ENCODE results near the gene SCFD2. TPM values are rescaled to one million over a fixed set of nuclear protein-coding genes. Genes with fewer than 3 reads are reported as not detected.

SCFD2 gene
- total RNA-seq, 1 experiment from 2014 or later, result 19.2 TPM

GRCh38 chr4:52825460-52826090, 540.3 kb downstream of the SCFD2 start:
- H3K27me3 Mint-ChIP-seq (ENCODE audit: insufficient read depth, unreplicated experiment), result no peaks in the 10 kb centered on the region
- H3K27ac Mint-ChIP-seq (ENCODE audit: low read depth, unreplicated experiment), result peak overlapping the region; percentile 95
- TF ChIP-seq CTCF (IDR thresholded peaks at IDR 0.05; ENCODE audit: unreplicated experiment), result no peak
- H3K36me3 Mint-ChIP-seq (ENCODE audit: insufficient read depth, unreplicated experiment), result no peaks in the 10 kb centered on the region
- peaks cover 8% of the 10 kb centered on the region for H3K9me3 Mint-ChIP-seq (ENCODE audit: unreplicated experiment)
- CTCF ChIA-PET, result interaction anchor here (0.6 kb wide), 2 partner anchors 85 to 1242 kb away, joined by 3 to 4 read pairs; no protein-coding TSS in a partner anchor
- H3K4me1 Mint-ChIP-seq (ENCODE audit: insufficient read depth, unreplicated experiment), result peaks cover 38% of the 10 kb centered on the region
- H3K4me3 Mint-ChIP-seq (ENCODE audit: unreplicated experiment), result no peak overlapping the region
- intact Hi-C loops (cut with micrococcal nuclease), result no loop called here
- POLR2A ChIA-PET, result interaction anchor here (0.6 to 3.9 kb wide), 4 partner anchors 11 to 114 kb away, joined by 3 to 124 read pairs (median 4); no protein-coding TSS in a partner anchor
- BruUV-seq (replicated peaks), result no TSS peak
- no peak for DNase-seq (ENCODE audit: unreplicated experiment)

GRCh38 chr4:52824603-52825459, 541.0 kb downstream of the SCFD2 start:
- ChIA-PET POLR2A (interaction anchor here (0.6 to 3.9 kb wide), 4 partner anchors 12 to 113 kb away, joined by 3 to 124 read pairs (median 3); no protein-coding TSS in a partner anchor), CTCF (interaction anchor here (1.1 kb wide), 1 partner anchor 12 kb away, joined by 3 read pairs; no protein-coding TSS in a partner anchor)
- Mint-ChIP-seq H3K4me3 (ENCODE audit: unreplicated experiment) (no peak overlapping the region), H3K36me3 (ENCODE audit: insufficient read depth, unreplicated experiment) (no peaks in the 10 kb centered on the region), H3K9me3 (ENCODE audit: unreplicated experiment) (peaks cover 8% of the 10 kb centered on the region), H3K27me3 (ENCODE audit: insufficient read depth, unreplicated experiment) (no peaks in the 10 kb centered on the region), H3K4me1 (ENCODE audit: insufficient read depth, unreplicated experiment) (peaks cover 38% of the 10 kb centered on the region), H3K27ac (ENCODE audit: low read depth, unreplicated experiment) (peak overlapping the region; percentile 92)
- BruUV-seq (replicated peaks), result no TSS peak
- DNase-seq (ENCODE audit: unreplicated experiment), result no peak
- intact Hi-C loops (cut with micrococcal nuclease), result loop anchor here (5.0 kb wide), 1 partner anchor 37 kb away; the partner anchor contains the start of gene RASL11B
- TF ChIP-seq CTCF (IDR thresholded peaks at IDR 0.05; ENCODE audit: unreplicated experiment), result no peak

GRCh38 chr4:52824270-52824602, 541.6 kb downstream of the SCFD2 start:
- CTCF ChIA-PET, result interaction anchor here (1.1 kb wide), 1 partner anchor 13 kb away, joined by 3 read pairs; no protein-coding TSS in a partner anchor
- H3K27ac Mint-ChIP-seq (ENCODE audit: low read depth, unreplicated experiment), result peak overlapping the region; percentile 92
- no TSS peak for BruUV-seq (replicated peaks)
- peaks cover 8% of the 10 kb centered on the region for H3K9me3 Mint-ChIP-seq (ENCODE audit: unreplicated experiment)
- POLR2A ChIA-PET, result interaction anchor here (1.0 to 3.9 kb wide), 2 partner anchors 12 to 614 kb away, joined by 3 to 124 read pairs; no protein-coding TSS in a partner anchor
- no peak for DNase-seq (ENCODE audit: unreplicated experiment)
- H3K27me3 Mint-ChIP-seq (ENCODE audit: insufficient read depth, unreplicated experiment), result no peaks in the 10 kb centered on the region
- H3K4me1 Mint-ChIP-seq (ENCODE audit: insufficient read depth, unreplicated experiment), result peaks cover 37% of the 10 kb centered on the region
- no peak for TF ChIP-seq CTCF (IDR thresholded peaks at IDR 0.05; ENCODE audit: unreplicated experiment)
- no peaks in the 10 kb centered on the region for H3K36me3 Mint-ChIP-seq (ENCODE audit: insufficient read depth, unreplicated experiment)
- intact Hi-C loops (cut with micrococcal nuclease), result loop anchor here (5.0 kb wide), 1 partner anchor 38 kb away; the partner anchor contains the start of gene RASL11B
- no peak overlapping the region for H3K4me3 Mint-ChIP-seq (ENCODE audit: unreplicated experiment)

- no TSS peak for BruUV-seq (replicated peaks)
- Mint-ChIP-seq H3K36me3 (ENCODE audit: insufficient read depth, unreplicated experiment) (no peaks in the 10 kb centered on the region), H3K9me3 (ENCODE audit: unreplicated experiment) (peaks cover 8% of the 10 kb centered on the region), H3K27me3 (ENCODE audit: insufficient read depth, unreplicated experiment) (no peaks in the 10 kb centered on the region), H3K27ac (ENCODE audit: low read depth, unreplicated experiment) (peak overlapping the region; percentile 92), H3K4me3 (ENCODE audit: unreplicated experiment) (no peak overlapping the region), H3K4me1 (ENCODE audit: insufficient read depth, unreplicated experiment) (peaks cover 32% of the 10 kb centered on the region)
- ChIA-PET CTCF (interaction anchor here (1.1 to 1.7 kb wide), 4 partner anchors 9 to 278 kb away, joined by 3 to 5 read pairs (median 4); no protein-coding TSS in a partner anchor), POLR2A (interaction anchor here (0.6 to 3.9 kb wide), 13 partner anchors 8 to 613 kb away, joined by 3 to 124 read pairs (median 4); partner anchors contain the start of gene USP46)
- intact Hi-C loops (cut with micrococcal nuclease), result loop anchor here (5.0 kb wide), 1 partner anchor 39 kb away; the partner anchor contains the start of gene RASL11B
- DNase-seq (ENCODE audit: unreplicated experiment), result no peak
- no peak for TF ChIP-seq CTCF (IDR thresholded peaks at IDR 0.05; ENCODE audit: unreplicated experiment)
These were observed 542.2 kb downstream of the SCFD2 start for GRCh38 chr4:52823702-52824092.
